Gastrocnemius medialis (tissue), 4 donors: Measurements from ENCODE around the gene HCN1.

ENCODE experiments used
- POLR2A ChIP-seq, 2 donors: fragments of 450-650 bp; IDR thresholded peaks; one replicate each; pipeline ENCODE4 v1.6.1; 2017; ENCODE audit warnings: antibody characterized with exemption in 2 of 2, mild to moderate bottlenecking in 2 of 2, moderate library complexity in 2 of 2
- TF ChIP-seq, protein P1 (sequence below), 5 experiments: fragments of 450-650 bp in 3 of 5; fragments of 200-600 bp in 2 of 5; sonication (generic) in 2 of 5; IDR thresholded peaks in 4 of 5; conservative IDR thresholded peaks in 1 of 5; 1 replicate in 4 of 5; 2 replicates in 1 of 5; pipeline ENCODE4 v1.5.1; 2016 to 2019; ENCODE audit warnings: antibody characterized with exemption in 5 of 5, mild to moderate bottlenecking in 3 of 5, moderate library complexity in 3 of 5

DNA sequence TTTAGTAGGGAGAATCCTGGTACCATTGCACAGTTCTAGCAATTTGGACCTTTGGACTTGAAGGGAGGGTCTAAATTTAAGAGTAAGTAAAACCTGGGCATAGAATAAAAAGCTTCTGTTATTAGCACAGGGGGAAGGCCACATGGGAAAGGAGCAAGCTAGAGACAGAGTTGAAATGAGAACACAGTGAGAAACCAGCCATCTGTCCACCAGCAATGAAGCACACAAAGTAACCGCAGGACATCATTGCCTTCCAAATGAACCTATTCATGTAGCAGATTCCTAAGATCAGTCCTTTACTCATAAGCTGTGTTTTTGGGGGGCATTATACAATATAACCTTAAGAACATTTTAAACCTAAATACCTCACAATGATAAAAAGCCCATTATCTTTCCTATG, 407.4 kb downstream of the HCN1 start:
- TF ChIP-seq, protein P1, sequence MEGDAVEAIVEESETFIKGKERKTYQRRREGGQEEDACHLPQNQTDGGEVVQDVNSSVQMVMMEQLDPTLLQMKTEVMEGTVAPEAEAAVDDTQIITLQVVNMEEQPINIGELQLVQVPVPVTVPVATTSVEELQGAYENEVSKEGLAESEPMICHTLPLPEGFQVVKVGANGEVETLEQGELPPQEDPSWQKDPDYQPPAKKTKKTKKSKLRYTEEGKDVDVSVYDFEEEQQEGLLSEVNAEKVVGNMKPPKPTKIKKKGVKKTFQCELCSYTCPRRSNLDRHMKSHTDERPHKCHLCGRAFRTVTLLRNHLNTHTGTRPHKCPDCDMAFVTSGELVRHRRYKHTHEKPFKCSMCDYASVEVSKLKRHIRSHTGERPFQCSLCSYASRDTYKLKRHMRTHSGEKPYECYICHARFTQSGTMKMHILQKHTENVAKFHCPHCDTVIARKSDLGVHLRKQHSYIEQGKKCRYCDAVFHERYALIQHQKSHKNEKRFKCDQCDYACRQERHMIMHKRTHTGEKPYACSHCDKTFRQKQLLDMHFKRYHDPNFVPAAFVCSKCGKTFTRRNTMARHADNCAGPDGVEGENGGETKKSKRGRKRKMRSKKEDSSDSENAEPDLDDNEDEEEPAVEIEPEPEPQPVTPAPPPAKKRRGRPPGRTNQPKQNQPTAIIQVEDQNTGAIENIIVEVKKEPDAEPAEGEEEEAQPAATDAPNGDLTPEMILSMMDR (IDR thresholded peaks at IDR 0.05 in 4 of 5, conservative IDR thresholded peaks at IDR 0.05 in 1 of 5) = no peak
- TF ChIP-seq POLR2A (IDR thresholded peaks at IDR 0.05) = no peak
